ENCODE data around the gene GABARAPL2.

Gene GABARAPL2

DNA sequence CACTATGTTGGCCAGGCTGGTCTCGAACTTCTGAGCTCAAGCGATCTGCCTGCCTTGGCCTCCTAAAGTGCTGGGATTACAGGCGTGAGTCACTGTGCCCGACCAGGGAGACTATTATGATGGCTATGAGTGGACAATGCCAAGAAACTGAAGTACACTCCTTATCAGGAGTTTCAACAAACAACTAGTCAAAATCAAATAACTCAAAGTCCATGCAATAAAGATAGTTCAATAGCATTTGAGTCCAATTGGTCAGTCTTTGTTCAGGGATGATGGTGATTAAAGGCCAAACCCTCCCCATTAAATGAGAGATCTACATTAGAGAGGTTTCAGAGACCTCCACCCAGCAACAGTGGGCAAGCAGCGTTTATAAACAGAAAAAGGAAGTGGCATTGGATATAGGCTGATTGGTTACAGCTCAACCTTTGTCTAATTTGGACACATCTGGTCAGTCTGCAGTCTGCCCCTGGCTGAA is 38.3 kb upstream of the GABARAPL2 start:
- Histone ChIP-seq H3K27me3 (ENCODE audit: low read length) (no peaks in the 10 kb centered on the region), H2AFZ (ENCODE audit: low read depth, low read length, severe bottlenecking) (no peak overlapping the region), H3K27ac (ENCODE audit: low read depth, low read length) (no peak overlapping the region), H3K4me3 (ENCODE audit: insufficient read depth, low read length, poor library complexity, severe bottlenecking) (no peak overlapping the region), H3K4me2 (ENCODE audit: low read depth, low read length, poor library complexity, severe bottlenecking) (no peak overlapping the region), H3K9me3 (ENCODE audit: insufficient read depth, low read length) (no peaks in the 10 kb centered on the region), H3K9me2 (replicated peaks; ENCODE audit: insufficient read depth, low read length) (no peaks in the 10 kb centered on the region), H3K36me3 (ENCODE audit: low read length) (no peaks in the 10 kb centered on the region), H3F3A (ENCODE audit: insufficient read depth) (no peaks in the 10 kb centered on the region), H3K79me2 (ENCODE audit: insufficient read depth, low read length) (no peaks in the 10 kb centered on the region), H4K20me1 (ENCODE audit: low read depth, low read length) (no peaks in the 10 kb centered on the region), H3K9ac (ENCODE audit: low read length) (no peak overlapping the region)
- TF ChIP-seq EZH2phosphoT487 (conservative IDR thresholded peaks at IDR 0.05; ENCODE audit: low read length): no peak
- TF ChIP-seq, protein P1, sequence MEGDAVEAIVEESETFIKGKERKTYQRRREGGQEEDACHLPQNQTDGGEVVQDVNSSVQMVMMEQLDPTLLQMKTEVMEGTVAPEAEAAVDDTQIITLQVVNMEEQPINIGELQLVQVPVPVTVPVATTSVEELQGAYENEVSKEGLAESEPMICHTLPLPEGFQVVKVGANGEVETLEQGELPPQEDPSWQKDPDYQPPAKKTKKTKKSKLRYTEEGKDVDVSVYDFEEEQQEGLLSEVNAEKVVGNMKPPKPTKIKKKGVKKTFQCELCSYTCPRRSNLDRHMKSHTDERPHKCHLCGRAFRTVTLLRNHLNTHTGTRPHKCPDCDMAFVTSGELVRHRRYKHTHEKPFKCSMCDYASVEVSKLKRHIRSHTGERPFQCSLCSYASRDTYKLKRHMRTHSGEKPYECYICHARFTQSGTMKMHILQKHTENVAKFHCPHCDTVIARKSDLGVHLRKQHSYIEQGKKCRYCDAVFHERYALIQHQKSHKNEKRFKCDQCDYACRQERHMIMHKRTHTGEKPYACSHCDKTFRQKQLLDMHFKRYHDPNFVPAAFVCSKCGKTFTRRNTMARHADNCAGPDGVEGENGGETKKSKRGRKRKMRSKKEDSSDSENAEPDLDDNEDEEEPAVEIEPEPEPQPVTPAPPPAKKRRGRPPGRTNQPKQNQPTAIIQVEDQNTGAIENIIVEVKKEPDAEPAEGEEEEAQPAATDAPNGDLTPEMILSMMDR (IDR thresholded peaks at IDR 0.05; ENCODE audit: insufficient read depth, low read length, poor library complexity, severe bottlenecking): no peak

DNA sequence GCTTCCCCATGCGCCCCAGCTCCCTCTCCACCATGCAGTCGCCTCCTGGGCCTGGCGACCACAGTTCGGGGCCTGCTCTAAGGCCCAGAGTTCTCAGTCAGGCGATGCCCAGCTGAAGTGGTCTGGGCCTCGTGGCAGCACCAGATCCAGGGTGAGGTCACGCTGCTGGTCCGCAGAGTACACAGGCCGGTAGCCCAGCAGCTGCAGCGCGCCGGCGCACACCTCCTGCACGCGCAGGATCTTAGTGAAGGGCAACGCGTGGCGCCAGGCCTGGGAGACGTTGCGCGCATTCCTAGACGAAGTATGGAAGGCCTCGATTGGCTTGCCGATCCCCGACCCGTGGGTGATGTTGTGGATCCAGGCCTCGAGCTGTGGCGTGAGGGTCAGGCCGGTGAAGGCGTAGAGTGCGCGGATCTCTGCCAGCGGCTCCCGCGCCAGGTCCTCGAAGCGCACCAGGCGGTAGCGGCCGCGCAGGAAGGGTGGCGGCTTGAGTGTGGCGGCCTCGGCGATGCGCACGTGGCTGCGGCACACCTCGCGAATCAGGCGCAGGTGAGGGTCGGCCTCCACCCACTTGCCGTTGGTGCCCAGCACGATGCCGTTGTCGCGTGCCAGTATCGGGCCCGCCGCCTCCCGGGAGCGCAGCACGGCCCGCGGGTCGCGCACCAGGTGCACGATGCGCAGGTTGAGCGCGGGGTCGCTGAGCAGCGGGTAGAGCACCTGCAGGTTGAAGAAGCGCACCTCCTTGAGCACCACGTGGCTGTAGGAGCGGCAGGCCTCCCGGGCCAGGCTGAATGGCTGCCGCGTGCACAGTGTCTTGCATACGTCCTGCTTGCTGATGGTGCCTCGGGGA is 36.9 kb upstream of the GABARAPL2 start:
- H3K9me2 ChIP-seq (replicated peaks; ENCODE audit: insufficient read depth, low read length): no peaks in the 10 kb centered on the region
- no peak overlapping the region for H3K4me3 ChIP-seq (ENCODE audit: insufficient read depth, low read length, poor library complexity, severe bottlenecking)
- H3F3A ChIP-seq (ENCODE audit: insufficient read depth): no peaks in the 10 kb centered on the region
- no peak overlapping the region for H3K4me2 ChIP-seq (ENCODE audit: low read depth, low read length, poor library complexity, severe bottlenecking)
- TF ChIP-seq, protein P1 (IDR thresholded peaks at IDR 0.05; ENCODE audit: insufficient read depth, low read length, poor library complexity, severe bottlenecking): no peak
- TF ChIP-seq EZH2phosphoT487 (conservative IDR thresholded peaks at IDR 0.05; ENCODE audit: low read length): no peak
- H3K9me3 ChIP-seq (ENCODE audit: insufficient read depth, low read length): no peaks in the 10 kb centered on the region
- H3K9ac ChIP-seq (ENCODE audit: low read length): no peak overlapping the region
- no peaks in the 10 kb centered on the region for H3K79me2 ChIP-seq (ENCODE audit: insufficient read depth, low read length)
- no peaks in the 10 kb centered on the region for H3K36me3 ChIP-seq (ENCODE audit: low read length)
- no peak overlapping the region for H2AFZ ChIP-seq (ENCODE audit: low read depth, low read length, severe bottlenecking)
- no peaks in the 10 kb centered on the region for H4K20me1 ChIP-seq (ENCODE audit: low read depth, low read length)
- no peak overlapping the region for H3K27ac ChIP-seq (ENCODE audit: low read depth, low read length)
- H3K27me3 ChIP-seq (ENCODE audit: low read length): no peaks in the 10 kb centered on the region

DNA sequence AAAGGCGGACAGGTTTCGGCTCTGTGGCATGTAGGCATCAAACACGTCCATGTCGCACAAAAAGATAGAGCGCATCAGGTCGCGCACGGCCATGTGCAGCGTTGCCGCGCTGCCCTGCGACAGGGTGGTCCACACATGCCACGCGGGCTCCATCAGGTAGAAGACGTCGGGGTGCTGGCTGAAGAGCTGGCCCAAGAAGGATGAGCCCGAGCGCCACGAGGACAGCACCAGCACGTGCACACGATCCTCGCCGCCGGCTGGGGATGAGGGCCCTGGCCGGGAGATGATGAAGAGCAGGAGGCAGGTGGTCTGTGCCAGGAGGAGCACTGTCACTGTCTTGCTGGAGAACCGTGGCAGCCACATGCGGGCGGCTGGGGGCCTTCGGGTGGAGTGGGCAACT is 36.2 kb upstream of the GABARAPL2 start:
- no peaks in the 10 kb centered on the region for H3K9me3 ChIP-seq (ENCODE audit: insufficient read depth, low read length)
- H3K9ac ChIP-seq (ENCODE audit: low read length): no peak overlapping the region
- no peaks in the 10 kb centered on the region for H4K20me1 ChIP-seq (ENCODE audit: low read depth, low read length)
- H2AFZ ChIP-seq (ENCODE audit: low read depth, low read length, severe bottlenecking): no peak overlapping the region
- no peak overlapping the region for H3K4me2 ChIP-seq (ENCODE audit: low read depth, low read length, poor library complexity, severe bottlenecking)
- H3K27ac ChIP-seq (ENCODE audit: low read depth, low read length): no peak overlapping the region
- H3K79me2 ChIP-seq (ENCODE audit: insufficient read depth, low read length): no peaks in the 10 kb centered on the region
- TF ChIP-seq, protein P1 (IDR thresholded peaks at IDR 0.05; ENCODE audit: insufficient read depth, low read length, poor library complexity, severe bottlenecking): no peak
- no peak for TF ChIP-seq EZH2phosphoT487 (conservative IDR thresholded peaks at IDR 0.05; ENCODE audit: low read length)
- no peaks in the 10 kb centered on the region for H3K9me2 ChIP-seq (replicated peaks; ENCODE audit: insufficient read depth, low read length)
- no peak overlapping the region for H3K4me3 ChIP-seq (ENCODE audit: insufficient read depth, low read length, poor library complexity, severe bottlenecking)
- H3K36me3 ChIP-seq (ENCODE audit: low read length): no peaks in the 10 kb centered on the region
- no peaks in the 10 kb centered on the region for H3K27me3 ChIP-seq (ENCODE audit: low read length)
- H3F3A ChIP-seq (ENCODE audit: insufficient read depth): no peaks in the 10 kb centered on the region
